ENCODE measurements around the gene PPP1R3C.

Gene PPP1R3C

DNA sequence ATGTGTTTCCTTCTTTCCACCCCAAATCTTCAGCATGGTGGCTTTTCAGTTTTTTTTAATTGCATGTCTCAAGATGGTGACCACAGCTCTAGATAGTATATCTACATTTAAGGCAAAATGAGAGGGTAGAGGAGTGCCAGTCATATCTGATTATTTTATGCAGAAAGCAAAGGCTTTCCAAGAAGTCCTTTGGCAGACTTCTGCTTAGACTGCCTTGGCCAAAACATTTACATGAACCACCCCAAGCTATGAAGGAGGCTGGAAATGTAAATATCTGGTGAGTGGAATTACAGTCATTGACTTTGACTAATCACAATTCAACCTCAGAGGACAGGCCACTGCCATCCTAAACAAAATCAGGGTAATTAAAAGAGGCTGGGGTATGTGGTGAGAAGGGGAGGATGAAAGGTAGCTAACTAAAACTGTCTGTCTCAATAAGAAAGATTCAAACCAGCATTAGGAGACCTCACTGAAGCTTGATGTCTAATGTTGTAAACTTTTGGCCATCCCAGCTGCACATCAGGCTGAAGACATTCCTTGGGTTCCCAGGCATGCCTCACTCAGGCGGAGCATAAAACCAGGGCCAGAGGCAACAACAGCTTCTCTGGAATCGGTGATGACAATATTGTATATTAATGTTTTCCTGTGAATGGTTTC lies 53.4 kb downstream of the PPP1R3C start:
- no peak overlapping the region for H3K4me3 ChIP-seq (ENCODE audit: low read depth, low read length)
- H3K27me3 ChIP-seq (ENCODE audit: control insufficient read depth, insufficient read depth, low read length): peaks cover 2% of the 10 kb centered on the region
- no peaks in the 10 kb centered on the region for H3K9me3 ChIP-seq (ENCODE audit: control insufficient read depth, insufficient read depth, low read length)
- no peak overlapping the region for H3K9ac ChIP-seq (ENCODE audit: low read depth, low read length)
- no peaks in the 10 kb centered on the region for H3K36me3 ChIP-seq (ENCODE audit: control insufficient read depth, insufficient read depth, low read length)
- H3K4me1 ChIP-seq (ENCODE audit: control insufficient read depth, insufficient read depth, low read length): no peaks in the 10 kb centered on the region

Measured in iPS-15b (cell line).